PC-9 (cell line): ENCODE data around the gene FIZ1.

Experiments used
- EZH2 ChIP-seq: fragments of 200-600 bp; sonication (generic); IDR thresholded peaks from 2 replicates; pipeline ENCODE4 v1.8.0; 2017; ENCODE audit warnings: antibody characterized with exemption, low read depth
- TF ChIP-seq, protein P1 (sequence below): fragments of 200-600 bp; sonication (generic); conservative IDR thresholded peaks from 2 replicates; pipeline ENCODE4 v1.6.1; 2017; ENCODE audit warnings: mixed run types, antibody characterized with exemption, mild to moderate bottlenecking, moderate library complexity

DNA sequence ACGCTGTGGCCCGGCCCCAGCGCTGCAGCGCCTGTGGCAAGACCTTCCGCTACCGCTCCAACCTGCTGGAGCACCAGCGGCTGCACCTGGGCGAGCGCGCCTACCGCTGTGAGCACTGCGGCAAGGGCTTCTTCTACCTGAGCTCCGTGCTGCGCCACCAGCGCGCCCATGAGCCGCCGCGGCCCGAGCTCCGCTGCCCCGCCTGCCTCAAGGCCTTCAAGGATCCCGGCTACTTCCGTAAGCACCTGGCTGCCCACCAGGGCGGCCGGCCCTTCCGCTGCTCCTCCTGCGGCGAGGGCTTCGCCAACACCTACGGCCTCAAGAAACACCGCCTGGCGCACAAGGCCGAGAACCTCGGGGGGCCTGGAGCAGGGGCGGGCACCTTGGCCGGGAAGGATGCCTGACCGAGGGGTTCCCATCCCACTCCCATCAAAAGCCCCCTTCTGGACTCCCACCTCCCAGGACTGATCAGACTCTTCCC lies 17.1 kb upstream of the FIZ1 start:
- TF ChIP-seq, protein P1, sequence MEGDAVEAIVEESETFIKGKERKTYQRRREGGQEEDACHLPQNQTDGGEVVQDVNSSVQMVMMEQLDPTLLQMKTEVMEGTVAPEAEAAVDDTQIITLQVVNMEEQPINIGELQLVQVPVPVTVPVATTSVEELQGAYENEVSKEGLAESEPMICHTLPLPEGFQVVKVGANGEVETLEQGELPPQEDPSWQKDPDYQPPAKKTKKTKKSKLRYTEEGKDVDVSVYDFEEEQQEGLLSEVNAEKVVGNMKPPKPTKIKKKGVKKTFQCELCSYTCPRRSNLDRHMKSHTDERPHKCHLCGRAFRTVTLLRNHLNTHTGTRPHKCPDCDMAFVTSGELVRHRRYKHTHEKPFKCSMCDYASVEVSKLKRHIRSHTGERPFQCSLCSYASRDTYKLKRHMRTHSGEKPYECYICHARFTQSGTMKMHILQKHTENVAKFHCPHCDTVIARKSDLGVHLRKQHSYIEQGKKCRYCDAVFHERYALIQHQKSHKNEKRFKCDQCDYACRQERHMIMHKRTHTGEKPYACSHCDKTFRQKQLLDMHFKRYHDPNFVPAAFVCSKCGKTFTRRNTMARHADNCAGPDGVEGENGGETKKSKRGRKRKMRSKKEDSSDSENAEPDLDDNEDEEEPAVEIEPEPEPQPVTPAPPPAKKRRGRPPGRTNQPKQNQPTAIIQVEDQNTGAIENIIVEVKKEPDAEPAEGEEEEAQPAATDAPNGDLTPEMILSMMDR = no peak
- no peak for TF ChIP-seq EZH2
